Activated CD4-positive, alpha-beta T cell treated with anti-CD3 and anti-CD28 coated beads, Interleukin-2, amount 50 U/mL, for 24 hours (primary cell): ENCODE data around the gene GOPC.
A peak's percentile ranks its signal among the peaks of the same experiment; 100 is the strongest.

Experiments used
- DNase-seq, 2 donors: peaks; one replicate each; pipeline ENCODE4 v3.0.0-alpha.2; 2020; ENCODE audit warnings: low read depth in 1 of 2, low spot score in 1 of 2

The GOPC gene

GRCh38 chr6:117550078-117550600, 52.2 kb downstream of the GOPC start:
- DNase-seq, result no peak

GRCh38 chr6:117549611-117550010, 52.7 kb downstream of the GOPC start:
- no peak for DNase-seq

DNA sequence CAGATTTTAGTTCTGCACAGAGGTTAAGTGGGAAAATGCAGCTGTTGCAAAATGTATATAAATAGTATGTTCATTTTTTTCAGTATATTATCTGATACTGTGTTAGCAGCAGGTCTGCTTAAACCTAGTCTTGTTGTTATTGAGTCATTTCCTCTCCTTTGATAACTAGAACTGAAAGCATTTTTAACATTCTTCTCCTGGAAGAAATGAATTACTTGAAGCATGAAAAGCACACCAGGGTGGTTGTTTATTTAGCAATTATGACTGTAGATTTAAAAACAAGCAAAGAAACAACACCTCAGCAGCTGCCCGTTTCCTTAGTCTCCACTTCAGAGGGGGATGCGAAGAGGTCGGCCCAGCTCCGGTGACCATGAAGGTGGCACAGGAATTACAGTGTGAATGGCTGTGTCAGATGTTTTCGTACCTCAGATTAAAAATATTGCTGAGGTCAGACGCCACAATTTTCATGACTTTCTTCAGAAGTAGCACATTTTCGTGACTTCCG, 53.5 kb downstream of the GOPC start:
- no peak for DNase-seq

- peak in 1 of 2 donors; percentile 9 for DNase-seq
These were observed 54.4 kb downstream of the GOPC start for GRCh38 chr6:117547688-117548621.

DNA sequence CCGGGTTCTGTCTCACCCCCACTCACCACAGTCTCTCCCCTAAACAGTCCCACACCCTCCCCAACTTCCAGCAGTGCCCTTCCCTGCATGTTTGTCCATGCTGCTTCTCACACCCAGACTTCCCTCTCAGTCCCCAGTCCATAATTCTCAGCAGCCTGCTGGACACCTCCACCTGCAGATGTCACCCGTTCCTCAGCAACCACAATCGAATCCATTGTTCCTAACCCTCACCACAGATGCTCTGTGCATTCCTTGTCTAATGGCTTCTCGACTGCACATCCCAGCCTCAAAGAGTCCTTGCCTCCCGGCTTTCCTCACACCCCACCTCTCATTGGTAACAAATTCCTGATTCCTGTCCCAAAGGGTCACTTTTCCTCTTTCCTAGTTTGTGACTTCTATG, 55.6 kb downstream of the GOPC start:
- DNase-seq, result no peak

- DNase-seq, result no peak
These were observed 57.1 kb downstream of the GOPC start for GRCh38 chr6:117545161-117545595.

DNA sequence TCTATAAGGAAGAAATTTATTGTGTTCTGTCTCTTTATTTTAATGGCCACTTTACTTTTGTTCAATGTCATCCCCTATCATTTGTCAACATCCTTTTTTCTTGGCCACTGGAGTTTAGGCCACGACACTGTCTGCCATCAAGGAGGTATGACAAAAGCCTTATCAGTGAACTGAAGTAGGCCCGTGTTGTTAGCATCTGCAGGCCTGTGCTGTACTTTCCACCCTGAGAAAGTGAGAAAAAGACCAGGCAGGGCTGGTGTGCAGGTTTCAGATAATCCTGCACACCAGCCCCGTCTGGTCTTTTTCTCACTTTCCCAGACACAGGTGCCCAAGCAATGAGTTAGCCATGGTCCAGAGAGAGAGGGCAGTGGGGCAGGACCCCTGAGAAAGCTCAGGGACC, 57.6 kb downstream of the GOPC start:
- DNase-seq, result no peak

GRCh38 chr6:117542493-117542892, 59.8 kb downstream of the GOPC start:
- DNase-seq, result no peak

DNA sequence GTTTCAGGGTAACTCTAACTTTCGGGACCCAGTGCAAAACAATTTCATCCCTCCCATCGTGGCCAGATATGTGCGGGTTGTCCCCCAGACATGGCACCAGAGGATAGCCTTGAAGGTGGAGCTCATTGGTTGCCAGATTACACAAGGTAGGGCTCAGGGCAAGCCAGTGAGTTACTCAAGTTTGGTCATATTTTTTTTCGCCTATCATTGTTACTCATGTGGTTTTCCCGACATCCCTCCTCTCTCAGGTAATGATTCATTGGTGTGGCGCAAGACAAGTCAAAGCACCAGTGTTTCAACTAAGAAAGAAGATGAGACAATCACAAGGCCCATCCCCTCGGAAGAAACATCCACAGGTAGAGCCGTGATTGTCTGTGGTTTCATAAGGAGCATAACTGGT, 61.6 kb downstream of the GOPC start:
- DNase-seq, result no peak

DNA sequence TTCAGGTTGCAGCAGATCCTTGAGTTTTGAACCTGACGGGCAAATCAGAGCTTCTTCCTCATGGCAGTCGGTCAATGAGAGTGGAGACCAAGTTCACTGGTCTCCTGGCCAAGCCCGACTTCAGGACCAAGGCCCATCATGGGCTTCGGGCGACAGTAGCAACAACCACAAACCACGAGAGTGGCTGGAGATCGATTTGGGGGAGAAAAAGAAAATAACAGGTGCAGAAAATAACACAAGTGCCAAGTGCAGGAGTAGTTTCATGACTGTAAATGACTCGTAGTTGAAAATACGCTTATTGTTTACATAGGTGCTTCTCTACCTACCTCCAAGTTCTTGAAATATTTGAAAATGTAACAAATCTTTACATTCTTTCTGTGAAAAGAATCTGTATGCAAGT, 63.7 kb downstream of the GOPC start:
- DNase-seq, result no peak

DNA sequence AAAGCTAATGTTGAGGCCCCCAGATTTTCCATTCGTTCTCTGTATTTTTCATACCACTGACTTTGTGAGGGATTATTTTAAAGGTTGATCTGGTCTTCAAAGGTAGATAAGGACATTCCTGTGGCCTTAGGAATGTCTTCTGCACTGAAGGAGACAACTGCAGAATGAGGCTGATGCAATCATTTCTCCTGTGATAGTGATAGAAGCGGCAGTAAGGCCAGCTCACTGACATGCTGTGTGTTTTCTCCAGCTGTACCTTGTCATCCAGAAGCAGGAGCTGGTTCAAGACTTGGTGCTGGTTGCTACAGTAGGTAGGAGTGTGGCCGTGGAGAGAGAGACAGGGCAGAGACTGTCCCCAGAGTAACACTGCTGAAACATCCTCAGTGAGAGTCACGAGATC, 66.0 kb downstream of the GOPC start:
- no peak for DNase-seq

- no peak for DNase-seq
These were observed 67.3 kb downstream of the GOPC start for GRCh38 chr6:117534974-117535373.

GRCh38 chr6:117533775-117534174, 68.5 kb downstream of the GOPC start:
- no peak for DNase-seq

DNA sequence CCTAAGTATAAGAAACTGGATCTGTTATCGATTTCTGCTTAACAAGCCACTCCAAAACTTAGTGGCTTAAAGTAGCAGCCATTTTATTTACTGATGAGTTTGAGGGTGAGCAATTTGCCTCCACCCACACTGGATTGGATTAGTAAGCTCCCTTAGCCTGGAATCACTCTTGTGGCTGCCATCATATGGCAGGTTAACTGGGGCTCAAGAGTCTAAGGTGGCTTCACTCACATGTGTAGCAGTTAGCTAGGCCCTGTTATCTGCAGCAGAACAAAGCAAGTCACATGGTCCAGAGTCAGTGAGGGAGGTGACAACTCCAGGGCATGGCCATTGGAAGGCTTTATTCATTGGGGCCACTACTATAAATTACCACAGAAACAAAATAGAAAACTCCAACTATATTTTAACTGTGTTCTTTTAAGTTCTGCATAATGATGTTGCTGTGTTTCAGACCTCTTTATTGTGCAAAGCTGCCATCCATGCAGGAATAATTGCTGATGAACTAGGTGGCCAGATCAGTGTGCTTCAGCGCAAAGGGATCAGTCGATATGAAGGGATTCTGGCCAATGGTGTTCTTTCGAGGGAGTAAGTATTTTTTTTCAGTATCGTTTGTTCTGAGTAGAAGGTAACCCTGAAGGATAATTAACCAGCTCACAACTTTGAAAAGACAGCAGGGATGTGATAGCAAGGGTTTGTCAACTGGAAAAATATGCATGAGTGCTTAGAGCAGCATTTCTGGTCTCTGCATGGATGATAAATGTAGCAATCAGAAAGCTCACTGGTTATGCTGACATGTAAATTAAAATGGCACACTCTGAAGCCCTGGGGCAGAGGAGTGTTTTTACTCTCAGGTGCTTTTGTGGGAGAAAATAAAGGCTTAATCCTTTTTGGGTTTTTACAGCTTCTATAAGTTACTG, 70.2 kb downstream of the GOPC start:
- no peak for DNase-seq

DNA sequence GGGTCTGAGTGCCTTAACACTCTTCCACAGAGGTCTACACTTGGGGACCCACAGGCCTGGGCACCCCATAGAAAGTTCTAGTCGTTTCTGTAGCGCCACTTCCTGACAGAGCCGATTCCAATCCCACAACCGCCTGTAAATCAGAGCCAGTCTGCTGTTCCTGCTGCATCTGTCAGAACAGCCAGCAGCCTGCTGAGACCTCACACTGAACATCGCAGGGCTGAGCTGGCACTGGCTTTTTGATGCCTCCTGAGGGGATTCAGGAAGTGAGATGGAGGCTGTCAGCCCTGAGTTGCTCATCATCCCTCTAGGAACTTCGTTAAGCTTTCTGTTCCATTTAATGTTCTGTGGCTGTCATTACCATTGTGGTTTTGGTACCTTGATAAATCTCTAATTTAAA, 71.0 kb downstream of the GOPC start:
- DNase-seq, result no peak

- DNase-seq, result no peak
These were observed 71.7 kb downstream of the GOPC start for GRCh38 chr6:117530467-117531242.

DNA sequence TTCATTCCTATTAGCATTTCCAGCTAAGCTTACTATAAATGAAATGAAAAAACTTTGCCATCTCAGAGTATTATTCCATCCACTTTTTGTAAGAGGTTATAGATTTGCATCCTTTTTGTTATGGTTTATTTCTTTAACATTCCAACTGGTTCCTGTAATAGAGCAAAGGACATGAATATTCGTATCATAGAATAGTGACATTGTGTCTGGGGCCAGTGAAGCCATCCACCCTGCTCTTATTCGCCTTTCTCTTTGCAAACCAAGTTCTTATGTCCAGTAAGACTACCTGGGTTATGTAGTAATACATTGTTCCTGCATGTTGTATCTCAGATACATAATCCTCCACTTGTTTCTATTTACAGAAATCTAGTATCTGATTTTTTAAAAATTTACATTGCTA, 76.7 kb downstream of the GOPC start:
- DNase-seq, result no peak

DNA sequence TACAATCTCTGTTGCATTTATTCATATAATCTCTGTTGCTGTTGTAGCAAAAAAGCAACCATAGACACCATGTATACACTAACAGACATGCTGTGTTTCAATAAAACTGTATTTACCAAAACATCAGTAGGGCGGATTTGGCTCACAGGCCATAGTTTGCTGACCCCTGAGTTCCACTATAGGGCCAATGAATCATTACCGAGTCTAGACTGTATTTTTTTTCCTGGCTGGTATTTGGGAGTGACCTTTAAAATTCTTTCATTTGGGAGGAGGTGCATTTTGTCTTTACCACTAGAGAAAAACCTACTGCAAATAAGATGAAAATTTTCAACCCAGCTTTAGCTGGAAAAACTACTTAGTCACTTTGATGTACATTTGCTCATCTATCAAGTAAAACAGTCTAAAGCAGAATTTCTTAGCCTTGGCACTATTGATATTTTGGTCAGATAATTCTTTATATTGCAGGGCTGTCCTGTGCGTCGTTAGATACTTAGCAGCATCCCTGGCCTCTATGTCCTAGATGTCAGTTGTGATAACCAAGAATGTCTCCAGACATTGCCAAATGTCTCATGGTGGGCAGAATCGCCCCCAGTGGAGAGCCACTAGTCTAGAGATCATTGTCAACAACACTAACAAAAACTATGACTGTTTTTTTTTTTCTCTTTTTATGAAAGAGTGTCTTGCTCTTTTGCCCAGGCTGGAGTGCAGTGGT, 80.4 kb downstream of the GOPC start:
- DNase-seq, result no peak

GRCh38 chr6:117520603-117521395, 81.5 kb downstream of the GOPC start:
- DNase-seq, result no peak
